ENCODE measurements around the gene PHYHD1.

Gene PHYHD1

DNA sequence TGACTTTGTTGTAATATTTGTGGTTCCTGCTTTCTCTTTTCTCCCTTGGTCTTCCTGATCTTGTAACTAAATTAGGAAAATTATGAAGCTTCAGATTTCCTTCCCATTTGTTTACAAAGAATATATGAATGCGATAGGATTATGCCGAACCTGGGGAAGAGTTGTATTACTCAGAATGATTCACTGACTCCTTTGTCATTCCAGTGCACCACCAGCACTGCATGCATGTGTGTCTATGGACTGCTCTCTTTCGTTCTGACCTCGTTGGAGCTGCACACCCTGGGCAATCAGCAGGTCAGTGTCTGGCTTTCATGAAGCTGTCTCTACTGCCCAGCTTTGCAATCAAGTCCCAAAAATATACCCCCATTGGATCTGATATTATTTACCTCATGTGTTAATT is 52.2 kb downstream of the PHYHD1 start:
- no peak overlapping the region for H3K4me3 ChIP-seq (ENCODE audit: low read length)
- peaks cover 21% of the 10 kb centered on the region for H3K36me3 ChIP-seq (ENCODE audit: control insufficient read depth, insufficient read depth, low read length)
- no peaks in the 10 kb centered on the region for H3K4me1 ChIP-seq (ENCODE audit: control insufficient read depth, insufficient read depth, low read length)
- no peaks in the 10 kb centered on the region for H3K27me3 ChIP-seq (ENCODE audit: control insufficient read depth, insufficient read depth, low read length)
- no peaks in the 10 kb centered on the region for H3K9me3 ChIP-seq (ENCODE audit: control insufficient read depth, insufficient read depth, low read length)
- WGBS (ENCODE audit: insufficient coverage, insufficient read length): no CpG with 5 or more reads among the region's 4 CpGs
- DNase-seq (ENCODE audit: low read depth, low spot score): no peak
- no peak overlapping the region for H3K27ac ChIP-seq (ENCODE audit: low read length)

DNA sequence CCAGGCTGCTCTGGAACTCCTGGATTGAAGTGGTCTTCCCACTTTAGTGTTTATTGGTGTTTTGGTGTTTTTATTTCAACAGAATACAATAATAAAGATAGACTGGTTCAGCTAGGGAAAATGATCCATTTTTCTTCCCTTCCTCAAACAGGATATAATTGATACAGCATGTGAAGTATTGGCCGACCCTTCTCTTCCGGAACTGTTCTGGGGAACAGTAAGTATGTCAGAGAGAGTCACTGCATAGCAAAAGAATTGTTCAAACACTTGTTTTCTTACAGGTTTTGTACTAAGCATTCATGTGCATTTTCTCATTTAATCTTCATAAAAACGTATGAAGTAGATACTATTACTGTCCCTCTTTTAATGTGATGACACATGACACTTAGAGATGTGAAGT is 58.3 kb downstream of the PHYHD1 start:
- Histone ChIP-seq H3K36me3 (ENCODE audit: control insufficient read depth, insufficient read depth, low read length) (peaks cover 39% of the 10 kb centered on the region; the same call in 1 of the 2 replicates), H3K9me3 (ENCODE audit: control insufficient read depth, insufficient read depth, low read length) (no peaks in the 10 kb centered on the region), H3K27me3 (ENCODE audit: control insufficient read depth, insufficient read depth, low read length) (no peaks in the 10 kb centered on the region), H3K4me3 (ENCODE audit: low read length) (no peak overlapping the region), H3K27ac (ENCODE audit: low read length) (no peak overlapping the region), H3K4me1 (ENCODE audit: control insufficient read depth, insufficient read depth, low read length) (no peaks in the 10 kb centered on the region)
- no peak for DNase-seq (ENCODE audit: low read depth, low spot score)
- WGBS (ENCODE audit: insufficient coverage, insufficient read length): no CpG with 5 or more reads among the region's 3 CpGs

DNA sequence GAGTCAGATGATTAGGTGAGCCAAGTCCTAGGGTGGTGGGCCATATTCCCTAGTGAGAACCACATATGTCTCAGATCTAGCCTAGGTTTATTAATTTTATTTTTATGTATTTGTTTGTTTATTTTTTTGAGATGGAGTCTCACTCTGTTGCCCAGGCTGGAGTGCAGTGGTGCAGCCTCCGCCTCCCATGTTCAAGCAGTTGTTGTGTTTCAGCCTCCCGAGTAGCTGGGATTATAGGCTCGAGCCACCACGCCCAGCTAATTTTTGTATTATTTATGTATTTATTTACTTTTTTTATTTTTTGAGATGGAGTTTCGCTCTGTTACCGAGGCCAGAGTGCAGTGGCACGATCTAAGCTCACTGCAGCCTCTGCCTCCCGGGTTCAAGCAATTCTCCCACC is 62.8 kb downstream of the PHYHD1 start:
- WGBS (ENCODE audit: insufficient coverage, insufficient read length): no CpG with 5 or more reads among the region's 8 CpGs
- Histone ChIP-seq H3K27me3 (ENCODE audit: control insufficient read depth, insufficient read depth, low read length) (no peaks in the 10 kb centered on the region), H3K4me1 (ENCODE audit: control insufficient read depth, insufficient read depth, low read length) (no peaks in the 10 kb centered on the region), H3K4me3 (ENCODE audit: low read length) (no peak overlapping the region), H3K27ac (ENCODE audit: low read length) (no peak overlapping the region), H3K36me3 (ENCODE audit: control insufficient read depth, insufficient read depth, low read length) (peaks cover 36% of the 10 kb centered on the region; the same call in 1 of the 2 replicates), H3K9me3 (ENCODE audit: control insufficient read depth, insufficient read depth, low read length) (no peaks in the 10 kb centered on the region)
- no peak for DNase-seq (ENCODE audit: low read depth, low spot score)

DNA sequence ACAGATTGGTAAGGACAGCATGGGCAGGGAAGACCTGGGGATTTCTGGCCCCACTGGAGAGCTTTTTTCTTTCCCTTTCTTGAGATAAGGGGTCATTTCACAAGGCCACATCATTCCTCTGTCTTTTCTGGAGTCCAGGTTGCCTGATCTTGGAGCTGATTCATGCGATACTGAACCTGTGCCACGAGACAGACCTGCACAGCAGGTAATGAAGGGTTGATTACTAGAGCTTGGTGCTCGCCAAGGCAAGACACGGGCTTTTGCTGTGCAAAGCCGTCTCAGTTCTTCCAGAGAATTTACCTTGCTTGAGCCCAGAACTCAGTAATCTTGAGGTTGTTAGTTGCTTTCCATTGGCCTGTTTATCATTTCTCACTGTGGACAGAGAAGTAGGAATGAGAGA is 65.9 kb downstream of the PHYHD1 start:
- Histone ChIP-seq H3K36me3 (ENCODE audit: control insufficient read depth, insufficient read depth, low read length) (peaks cover 20% of the 10 kb centered on the region; the same call in 1 of the 2 replicates), H3K27me3 (ENCODE audit: control insufficient read depth, insufficient read depth, low read length) (no peaks in the 10 kb centered on the region), H3K9me3 (ENCODE audit: control insufficient read depth, insufficient read depth, low read length) (no peaks in the 10 kb centered on the region), H3K4me3 (ENCODE audit: low read length) (no peak overlapping the region), H3K4me1 (ENCODE audit: control insufficient read depth, insufficient read depth, low read length) (no peaks in the 10 kb centered on the region), H3K27ac (ENCODE audit: low read length) (no peak overlapping the region)
- DNase-seq (ENCODE audit: low read depth, low spot score): no peak
- WGBS (ENCODE audit: insufficient coverage, insufficient read length): no CpG with 5 or more reads among the region's 5 CpGs

DNA sequence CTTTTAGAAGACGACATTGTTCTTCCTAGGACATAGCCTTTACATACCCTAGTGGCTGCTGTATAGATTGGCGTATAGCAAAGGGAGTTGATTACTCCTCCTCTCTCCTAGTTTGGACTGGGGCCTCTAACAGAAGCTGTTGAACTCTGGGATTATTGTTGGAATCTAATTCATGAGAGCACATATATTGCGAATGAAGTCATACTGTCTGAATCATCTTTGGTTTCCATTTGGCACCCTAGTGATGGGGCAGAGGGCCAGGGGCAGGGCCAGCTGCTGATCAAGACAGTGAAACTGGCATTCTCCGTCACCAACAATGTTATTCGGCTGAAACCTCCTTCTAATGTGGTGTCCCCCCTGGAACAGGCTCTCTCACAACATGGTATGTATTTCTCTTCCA is 67.0 kb downstream of the PHYHD1 start:
- no peaks in the 10 kb centered on the region for H3K9me3 ChIP-seq (ENCODE audit: control insufficient read depth, insufficient read depth, low read length)
- DNase-seq (ENCODE audit: low read depth, low spot score): no peak
- peaks cover 15% of the 10 kb centered on the region; the same call in 1 of the 2 replicates for H3K36me3 ChIP-seq (ENCODE audit: control insufficient read depth, insufficient read depth, low read length)
- H3K27ac ChIP-seq (ENCODE audit: low read length): no peak overlapping the region
- no peak overlapping the region for H3K4me3 ChIP-seq (ENCODE audit: low read length)
- H3K27me3 ChIP-seq (ENCODE audit: control insufficient read depth, insufficient read depth, low read length): no peaks in the 10 kb centered on the region
- WGBS (ENCODE audit: insufficient coverage, insufficient read length): no CpG with 5 or more reads among the region's 5 CpGs
- H3K4me1 ChIP-seq (ENCODE audit: control insufficient read depth, insufficient read depth, low read length): no peaks in the 10 kb centered on the region

Data from iPS DF 6.9 (cell line).